GM21526 (cell line): ENCODE results near the gene MSI2.
A peak's percentile ranks its signal among the peaks of the same experiment; 100 is the strongest.

ENCODE experiments used
- ATAC-seq: cut with Tn5 transposase; IDR thresholded peaks from one replicate; pipeline ENCODE4 v1.9.1; 2021; ENCODE audit warnings: moderate library complexity; ENCODE audit not compliant: unreplicated experiment, low FRiP score

MSI2 gene

DNA sequence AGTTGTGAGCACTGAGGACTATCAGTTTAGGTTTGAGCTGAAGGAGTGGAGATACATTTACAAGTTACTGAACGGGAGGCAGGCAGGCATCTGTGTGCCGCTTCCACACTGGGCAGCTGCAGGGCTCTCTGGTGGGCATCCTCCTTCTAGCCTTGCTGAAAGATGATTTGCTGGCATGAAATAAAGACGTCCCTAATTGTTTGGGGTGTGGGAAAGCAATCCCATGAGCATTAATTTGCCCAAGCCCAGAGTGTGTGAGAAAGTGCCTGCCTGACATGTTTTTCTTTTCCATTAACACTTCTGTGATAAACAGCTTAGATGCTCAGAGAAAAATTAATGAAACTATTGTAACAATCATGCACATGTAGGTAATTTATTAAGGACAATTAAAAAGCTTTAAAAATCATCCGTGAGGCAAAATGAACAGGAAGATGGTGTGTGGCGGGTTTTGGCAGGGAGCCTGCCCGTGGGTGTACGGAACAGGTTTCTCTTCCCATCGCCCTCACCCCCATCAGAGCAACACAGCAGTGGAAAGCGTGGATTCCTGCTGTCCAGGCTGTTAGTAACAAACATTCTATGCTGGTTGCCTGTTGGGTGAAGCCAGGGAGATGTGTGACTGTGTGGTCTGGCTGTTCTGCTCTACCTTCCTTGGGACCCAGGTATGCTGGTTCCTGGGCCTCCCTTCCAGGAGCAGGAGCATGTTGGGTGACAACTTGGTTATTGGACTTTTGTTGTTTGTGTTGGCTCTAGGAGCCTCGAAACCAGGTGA is 191.9 kb downstream of the MSI2 start:
- ATAC-seq: no peak

DNA sequence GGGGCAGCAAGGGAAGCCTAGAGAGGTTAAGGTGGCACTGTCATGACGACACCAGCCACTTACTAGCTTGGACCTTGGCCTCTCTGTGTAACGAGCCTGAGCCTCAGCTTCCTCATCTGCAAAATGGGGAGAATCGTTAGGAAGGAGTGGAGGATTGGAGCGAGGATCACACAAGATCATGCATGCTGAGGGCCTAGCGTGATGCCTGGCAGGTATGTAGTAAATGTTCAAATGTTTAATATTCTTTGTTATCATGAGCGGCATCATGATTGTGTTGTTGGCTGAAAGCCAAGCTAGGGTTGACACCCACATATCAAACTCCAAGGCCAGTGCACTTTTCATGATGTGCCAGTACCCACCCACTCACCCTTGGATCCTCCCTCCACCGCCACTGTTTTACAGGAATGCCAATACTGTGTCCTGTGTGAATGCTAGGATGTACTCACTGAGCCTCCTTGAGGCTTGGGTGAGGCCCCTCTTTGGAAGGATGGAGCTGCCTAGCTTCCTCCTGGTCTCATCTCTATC is 192.5 kb downstream of the MSI2 start:
- ATAC-seq: no peak

DNA sequence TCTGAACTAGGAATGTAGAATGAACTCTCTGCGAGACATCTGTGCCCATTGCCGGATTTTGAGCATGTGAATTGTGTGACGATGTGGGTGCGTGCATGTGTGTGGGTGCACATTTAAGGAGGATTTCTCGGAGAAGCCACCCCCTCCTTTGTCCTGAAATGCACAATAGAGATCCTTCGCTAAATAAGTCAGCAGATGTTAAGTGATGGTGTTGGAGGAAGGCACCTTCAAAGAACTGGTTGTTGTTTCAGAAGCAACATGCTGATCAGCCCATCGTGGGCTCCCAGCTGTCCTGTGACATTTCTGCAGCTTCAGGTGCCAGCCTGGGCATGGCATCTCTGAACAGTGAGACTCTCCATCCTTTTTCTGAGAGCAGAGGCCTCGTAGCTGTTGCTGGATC is 194.9 kb downstream of the MSI2 start:
- no peak for ATAC-seq

DNA sequence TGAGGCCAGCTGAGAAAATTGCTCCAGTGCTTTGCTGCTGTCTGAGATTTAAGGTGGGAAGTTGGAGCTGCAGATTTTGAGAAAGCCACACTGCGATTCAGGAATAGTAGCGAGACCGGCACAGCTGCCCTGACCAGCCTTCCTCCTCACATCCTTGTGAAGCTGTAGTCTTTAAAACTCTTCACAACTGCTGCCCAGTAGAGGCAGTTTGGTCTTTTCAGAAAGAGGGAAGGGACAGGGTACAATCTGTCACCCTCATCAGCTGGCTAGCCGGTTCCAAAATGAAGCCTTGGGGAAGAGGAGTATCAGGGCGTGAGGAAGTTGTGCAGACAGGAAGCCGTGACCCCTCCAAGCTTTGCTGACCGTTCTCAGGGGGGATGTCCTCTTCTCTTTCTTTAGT is 195.3 kb downstream of the MSI2 start:
- no peak for ATAC-seq

DNA sequence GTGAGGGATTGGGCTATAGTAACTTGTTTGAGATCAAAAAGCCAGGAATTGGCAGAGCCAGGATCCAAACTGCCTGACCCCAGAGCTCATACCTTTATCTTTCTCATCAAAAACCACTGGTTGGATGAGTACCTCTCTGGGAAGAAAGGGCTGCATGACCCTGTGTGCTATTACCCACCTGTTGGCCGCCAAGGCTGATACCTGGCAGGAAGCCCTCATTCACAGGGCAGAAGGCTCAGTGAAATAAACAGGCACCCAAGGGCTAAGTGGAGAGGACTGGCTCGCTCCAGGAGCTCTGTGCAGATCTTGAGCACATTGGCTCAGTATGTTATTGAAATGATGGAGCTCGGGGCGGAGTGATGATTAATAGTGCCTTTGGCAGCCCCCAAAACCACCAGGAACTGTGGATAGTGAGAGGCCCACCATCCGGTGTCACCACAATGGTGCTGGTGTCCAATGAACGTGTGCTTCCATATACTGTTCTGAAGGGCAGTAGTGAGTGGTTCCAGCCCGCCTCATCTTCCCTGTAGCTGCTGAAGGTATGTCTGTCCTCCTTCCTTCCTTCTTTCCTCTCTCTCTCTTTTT is 197.6 kb downstream of the MSI2 start:
- ATAC-seq: no peak

DNA sequence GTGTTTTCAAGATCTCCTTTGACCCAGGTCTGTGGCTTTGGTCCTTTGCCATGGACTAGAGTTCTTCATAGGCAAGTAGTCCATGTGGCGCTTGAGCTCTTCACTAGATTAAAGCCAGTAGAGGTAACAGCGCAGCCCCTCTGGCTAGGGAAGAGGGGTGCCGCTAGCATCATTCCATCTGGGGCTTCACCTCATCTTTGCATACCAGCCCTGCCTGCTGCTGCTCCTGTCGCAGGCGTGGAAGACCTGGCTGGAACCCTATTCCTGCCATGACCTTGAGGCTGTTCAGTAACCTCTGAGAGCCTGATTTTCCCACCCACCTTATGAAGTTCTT is 198.4 kb downstream of the MSI2 start:
- no peak for ATAC-seq

DNA sequence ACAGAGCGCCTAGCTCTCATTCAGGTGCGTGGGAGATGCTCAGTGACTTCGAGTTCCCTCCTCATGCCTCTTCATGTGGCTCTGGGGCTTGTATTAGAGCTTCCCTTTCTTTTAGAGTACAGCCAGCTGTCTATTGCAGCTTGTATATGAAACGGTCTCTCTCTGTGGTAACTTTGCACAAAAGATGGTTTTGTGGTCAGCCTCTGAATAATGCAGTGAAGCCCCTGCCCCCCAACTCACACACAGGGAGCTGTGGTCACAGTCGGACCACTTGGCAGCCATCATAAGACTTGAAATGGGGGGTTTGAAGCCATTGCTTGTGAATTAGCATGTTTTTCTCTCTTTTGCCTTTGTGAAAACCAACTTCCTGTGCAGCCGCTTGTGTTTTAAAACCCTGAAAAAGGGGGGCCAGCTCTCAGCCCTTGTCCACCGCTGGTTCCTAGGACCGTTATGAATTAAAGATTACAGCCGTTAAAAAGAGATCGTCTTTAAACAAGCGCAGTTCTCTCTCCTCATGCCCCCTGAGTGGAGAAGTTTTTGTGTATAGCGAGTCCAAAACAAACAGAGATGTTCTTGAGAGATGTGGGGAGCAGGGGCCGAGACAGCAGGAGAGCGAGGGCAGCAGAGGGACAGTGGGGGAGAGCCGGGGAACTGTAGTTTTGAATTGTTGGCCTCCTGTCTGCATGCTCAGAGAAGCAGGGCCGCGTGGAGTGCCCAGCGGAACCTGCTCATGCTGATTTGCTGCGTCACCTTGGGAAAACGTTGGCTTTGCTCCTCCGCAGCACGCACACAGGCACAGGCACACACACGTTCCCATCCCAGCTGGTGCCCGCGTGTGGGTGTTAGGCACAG is 199.0 kb downstream of the MSI2 start:
- peak; percentile 71 for ATAC-seq

DNA sequence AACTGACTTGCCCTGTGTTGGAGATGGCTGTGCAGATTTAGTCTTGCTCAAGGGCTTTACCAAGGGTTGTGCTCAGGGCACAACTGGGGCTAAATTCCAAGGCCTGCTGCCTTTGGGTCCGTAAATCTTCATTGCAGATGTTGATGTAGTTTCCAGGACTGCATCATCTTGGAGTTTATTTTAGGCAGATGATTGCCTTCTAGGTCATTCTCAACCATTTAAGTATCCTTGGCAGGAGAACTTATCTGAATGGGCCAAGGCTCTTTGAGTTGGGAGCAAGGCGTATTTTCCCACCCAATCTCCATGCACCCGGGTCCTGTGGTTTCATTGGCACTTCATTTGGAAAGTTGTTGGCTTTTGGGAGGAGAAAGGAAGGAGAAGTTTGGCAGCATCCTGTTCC is 200.3 kb downstream of the MSI2 start:
- ATAC-seq: no peak

DNA sequence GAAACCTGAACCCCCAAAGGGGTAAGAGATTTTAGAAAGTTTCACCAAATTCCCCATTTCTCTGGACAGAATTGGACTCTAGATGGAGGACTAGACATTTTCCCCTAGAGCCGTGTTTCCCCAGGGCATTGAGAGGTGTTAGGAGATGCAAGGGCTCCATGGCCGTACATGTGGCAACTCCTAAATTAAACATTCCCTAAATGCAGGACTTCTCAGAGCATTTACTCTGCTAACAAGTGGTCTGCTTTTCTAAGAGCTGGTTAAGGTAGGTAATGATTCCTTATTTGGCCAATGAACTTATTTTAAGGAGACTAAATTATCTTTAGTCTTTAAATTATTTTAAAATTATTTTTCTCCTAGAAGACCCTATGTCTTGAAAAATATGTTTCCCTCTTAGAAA is 200.9 kb downstream of the MSI2 start:
- no peak for ATAC-seq

DNA sequence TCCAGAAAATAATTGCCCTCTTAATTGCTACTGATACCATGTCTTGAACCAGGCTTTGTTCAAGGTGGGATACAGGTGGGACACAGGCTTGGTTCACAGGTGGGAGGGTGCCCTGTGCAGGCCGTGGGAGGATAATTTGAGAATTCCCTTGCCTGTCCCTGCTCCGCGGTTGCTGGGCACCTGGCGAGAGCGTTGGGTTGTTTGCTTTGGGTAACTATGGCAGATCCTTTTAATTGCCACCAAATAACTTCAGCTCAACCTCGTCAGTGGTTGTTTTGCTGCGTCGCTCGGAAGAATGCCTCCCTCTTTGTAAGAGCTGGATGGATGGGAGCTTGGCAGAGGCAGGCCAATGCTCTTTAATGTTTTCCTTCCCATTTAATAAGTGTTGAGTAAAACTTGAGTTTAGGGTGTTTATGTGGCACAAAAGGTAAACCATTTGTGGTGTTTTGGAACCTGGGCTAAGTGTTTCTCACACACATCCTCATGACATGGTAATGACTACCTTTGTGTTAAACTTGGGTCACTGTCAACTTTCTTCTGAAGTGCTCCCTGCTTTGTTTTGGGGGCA is 202.5 kb downstream of the MSI2 start:
- ATAC-seq: no peak

DNA sequence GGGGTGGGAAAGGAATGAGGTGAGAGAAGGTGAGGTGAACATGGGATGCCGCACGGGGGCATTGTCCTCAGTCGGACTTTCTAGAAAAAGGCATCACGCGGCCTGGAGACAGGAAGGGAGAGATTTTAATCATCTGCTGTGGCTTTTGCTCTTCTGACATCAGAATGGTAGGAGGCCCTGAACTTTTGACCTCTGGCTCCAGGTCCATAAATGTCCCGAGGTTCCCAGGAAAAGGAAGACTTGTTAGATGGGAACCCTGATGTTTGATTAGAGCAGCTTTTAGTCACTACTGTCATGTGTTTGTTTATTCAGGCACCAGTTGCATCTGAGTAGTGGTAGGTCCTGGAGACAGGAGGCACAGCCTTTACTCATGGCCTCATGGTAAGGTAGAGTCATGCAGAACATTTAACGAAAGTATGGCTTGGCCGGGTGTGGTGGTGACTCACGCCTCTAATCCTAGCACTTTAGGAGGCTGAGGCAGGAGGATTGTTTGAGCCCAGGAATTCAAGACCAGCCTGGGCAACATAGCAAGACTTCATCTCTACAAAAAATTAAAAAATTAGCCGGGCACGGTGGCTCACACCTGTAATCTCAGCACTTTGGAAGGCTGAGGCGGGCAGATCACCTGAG is 203.1 kb downstream of the MSI2 start:
- ATAC-seq: no peak

DNA sequence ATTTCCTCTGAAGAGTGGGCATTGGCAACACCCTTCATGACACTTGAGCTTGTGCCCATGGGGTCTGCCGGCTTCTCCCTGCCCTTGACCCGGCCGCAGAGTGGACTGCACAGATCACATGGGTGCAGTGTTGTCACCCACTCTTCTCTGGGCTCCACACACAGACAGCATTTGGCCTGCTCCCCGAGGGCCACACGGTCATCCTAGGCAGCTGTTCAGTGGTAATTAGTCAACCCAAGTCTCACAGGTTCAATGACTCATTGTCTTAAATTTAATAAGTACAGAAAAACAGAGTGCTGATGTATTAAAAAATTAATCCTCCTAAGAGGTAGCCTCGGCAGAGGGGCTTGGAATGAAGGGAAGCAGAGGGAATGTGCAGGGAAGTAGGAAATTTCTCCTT is 204.8 kb downstream of the MSI2 start:
- no peak for ATAC-seq

DNA sequence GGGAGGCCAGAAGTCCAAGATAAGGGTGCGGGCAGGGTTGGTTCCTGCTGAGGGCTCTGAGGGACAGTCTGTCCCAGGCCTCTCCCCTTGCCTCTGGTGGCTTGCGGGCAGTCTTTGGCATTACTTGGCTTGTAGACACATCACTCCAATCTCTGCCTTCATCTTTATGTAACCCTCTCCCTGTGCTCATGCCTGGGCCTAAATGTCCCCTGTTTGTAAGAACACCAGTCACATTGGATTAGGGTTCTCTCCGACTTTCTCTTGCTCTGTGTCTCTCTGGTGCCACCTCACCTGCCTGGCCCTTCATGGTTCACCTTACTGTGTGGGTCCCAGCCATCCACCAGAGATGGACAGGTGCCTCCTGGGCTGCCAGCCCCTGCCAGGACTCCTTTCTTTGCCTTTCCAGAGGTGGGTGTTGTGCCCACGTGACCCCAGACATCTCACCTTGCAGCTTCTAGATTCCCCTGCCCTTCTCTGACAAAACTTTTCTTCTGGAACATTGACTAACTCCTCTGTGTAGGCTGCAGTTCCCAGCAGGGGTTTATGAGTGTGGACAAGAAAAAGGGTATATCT is 205.8 kb downstream of the MSI2 start:
- ATAC-seq: no peak

DNA sequence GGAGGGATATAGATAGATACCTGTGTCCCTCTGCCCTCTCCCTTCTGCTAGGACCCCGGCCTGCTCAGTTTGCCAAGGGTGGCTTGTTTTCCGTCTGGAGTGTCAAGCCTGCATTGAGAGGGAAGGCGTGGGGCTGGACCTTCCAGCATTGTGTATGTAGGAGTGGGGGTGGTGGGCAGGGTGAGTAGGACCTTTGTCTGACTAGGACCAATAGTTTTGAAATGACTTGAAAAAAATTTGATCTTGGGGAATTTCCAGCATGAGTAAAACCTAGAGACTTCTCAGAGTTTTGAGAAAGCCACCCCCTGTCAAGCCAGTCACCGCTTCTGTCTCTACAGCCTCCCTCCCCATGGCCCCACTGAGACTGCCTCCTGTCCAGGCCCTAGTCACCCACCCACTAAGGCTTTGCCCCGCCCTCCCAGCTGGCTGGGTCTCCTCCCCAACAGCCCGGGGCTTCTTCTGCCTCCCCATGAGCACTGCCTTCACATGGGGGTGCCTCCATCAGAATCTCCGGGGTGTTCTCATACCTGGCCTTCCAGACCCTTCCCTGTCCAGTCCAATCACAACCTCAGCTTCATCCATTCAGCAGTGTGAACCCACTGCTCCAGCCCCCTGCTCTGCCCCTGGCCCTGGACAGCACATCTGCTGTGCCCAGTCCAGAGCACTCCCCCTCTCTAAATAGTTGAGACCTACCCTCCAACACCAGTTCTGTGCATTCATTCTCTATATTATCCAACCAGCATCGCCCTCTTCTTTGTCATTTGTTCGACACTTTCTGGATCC is 207.0 kb downstream of the MSI2 start:
- peak; percentile 88 for ATAC-seq

DNA sequence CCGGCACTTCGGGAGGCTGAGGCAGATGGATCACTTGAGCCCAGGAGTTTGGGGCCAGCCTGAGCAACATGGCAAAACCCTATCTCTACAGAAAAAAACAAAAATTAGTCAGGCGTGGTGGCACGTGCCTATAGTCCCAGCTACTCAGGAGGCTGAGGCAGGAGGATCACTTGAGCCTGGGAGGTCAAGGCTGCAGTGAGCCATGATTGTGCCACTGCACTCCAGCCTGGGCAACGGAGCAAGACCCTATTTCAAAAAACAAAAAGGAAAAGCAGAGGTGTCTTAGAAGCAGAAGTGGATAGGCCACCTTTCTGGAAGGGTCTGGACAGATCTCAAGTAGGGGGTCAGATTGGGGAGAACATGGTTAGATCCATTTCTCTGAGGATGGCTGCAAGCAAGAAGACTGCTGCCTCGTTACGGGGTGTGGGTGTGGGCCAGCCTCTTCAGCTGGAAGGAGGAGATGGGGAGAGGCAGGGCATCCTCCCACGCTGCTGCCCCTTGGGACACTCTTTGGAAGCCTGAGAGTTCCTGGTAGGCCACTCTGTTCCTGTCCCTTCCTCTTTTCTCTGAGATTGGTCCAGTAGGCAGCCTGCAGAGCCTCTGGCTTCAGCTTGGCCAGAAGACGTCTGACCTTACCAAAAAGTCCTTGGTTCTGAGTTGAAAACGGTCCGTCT is 208.0 kb downstream of the MSI2 start:
- no peak for ATAC-seq

DNA sequence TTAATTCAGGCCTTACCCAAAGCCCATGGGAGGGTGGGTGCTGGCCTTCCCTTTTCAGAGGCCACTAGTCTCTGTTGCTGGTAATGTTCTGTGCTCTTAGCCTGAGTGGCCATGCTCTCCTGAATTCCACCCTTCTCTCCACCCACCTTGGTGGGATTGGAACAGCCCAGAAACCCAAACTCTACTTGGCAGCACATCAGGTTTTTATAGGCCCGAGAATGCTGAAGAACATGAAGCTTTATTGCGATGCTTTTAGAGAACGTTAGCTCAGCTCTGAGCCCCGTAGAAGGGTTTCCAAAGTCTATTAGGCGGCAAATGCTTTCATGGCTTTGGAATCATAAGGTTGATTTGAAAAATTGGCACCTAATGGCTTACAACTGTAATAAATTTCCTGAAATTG is 209.3 kb downstream of the MSI2 start:
- no peak for ATAC-seq

DNA sequence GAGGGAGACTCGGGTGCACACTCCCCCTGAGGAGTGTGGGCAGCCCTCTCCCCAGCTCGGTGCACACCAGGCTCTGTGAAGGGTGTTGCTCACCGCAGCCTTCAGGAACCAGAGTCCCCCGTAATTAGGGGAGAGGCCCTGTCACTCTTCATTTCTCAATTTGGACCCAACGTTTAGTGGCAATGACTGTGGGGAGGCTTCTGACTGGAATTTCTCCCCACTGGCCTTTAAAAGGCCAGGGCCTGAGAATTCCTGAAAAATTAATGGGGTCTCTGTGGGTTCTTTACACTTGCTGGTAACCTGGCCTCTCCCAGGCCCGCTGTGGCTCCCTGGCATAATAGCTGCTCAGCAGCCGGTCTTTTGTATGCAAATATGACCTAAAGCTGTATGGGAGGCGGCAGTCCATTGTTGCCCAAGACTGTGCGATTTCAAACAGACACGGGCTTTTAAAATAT is 209.7 kb downstream of the MSI2 start:
- no peak for ATAC-seq

DNA sequence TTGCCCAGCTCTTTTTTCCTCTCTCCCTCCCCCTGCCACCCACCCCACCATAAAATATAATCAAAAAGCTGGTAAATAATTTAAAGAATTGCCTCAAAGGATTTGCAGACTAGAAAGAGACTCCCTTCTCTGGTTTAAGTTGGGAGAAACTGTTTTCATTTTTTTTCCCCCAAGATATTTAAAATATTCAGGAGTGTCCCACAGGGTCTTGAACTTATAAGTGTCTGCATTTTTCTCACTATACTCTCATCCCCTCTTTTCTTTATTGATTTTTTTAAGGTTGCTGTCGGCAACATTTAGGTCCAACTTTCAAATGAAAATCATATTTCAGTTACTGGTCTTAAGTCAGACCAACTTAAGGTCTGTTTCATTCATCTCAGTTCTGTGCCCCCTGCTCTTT is 210.2 kb downstream of the MSI2 start:
- ATAC-seq: no peak

DNA sequence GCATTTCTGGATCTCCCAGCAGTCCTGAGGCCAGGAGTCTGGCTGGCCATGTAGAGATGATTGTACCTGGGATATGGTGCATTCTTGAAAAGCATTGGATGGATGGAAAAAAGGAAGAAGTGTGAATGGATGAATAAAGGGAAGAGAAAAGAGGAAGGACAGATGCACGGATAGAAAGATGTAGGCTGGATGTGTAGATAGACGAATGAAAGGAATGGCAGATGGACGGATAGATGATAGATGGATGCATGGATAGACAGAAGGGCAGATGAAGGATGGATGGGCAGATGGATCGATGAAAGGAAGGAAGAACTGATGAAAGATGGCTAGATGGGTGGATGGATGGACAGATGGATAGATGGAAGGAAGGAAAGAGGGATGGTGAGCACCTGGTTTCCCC is 210.9 kb downstream of the MSI2 start:
- ATAC-seq: no peak
